ENCODE data around the gene OSBPL7.

OSBPL7 gene

DNA sequence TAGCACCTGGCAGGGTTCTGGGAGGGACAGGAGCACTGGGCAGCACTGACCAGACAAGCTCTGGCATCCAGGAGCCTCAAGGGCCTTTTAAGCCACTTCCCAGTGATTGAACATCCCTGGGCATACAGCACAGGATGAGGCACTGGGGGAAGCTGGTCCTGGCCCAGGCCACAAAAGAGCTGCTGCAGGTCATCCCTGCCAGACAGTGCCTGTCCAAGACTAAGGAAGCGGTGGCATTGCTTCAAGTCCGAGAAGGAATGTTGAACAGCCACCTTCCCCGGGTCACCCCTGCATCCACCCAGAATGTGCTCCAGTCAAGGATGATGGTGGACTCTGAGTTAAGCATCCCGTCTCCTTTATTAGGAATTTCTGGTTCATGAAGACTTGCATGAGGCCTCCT, 1.2 kb upstream of the OSBPL7 start:
- no peak for DNase-seq

DNA sequence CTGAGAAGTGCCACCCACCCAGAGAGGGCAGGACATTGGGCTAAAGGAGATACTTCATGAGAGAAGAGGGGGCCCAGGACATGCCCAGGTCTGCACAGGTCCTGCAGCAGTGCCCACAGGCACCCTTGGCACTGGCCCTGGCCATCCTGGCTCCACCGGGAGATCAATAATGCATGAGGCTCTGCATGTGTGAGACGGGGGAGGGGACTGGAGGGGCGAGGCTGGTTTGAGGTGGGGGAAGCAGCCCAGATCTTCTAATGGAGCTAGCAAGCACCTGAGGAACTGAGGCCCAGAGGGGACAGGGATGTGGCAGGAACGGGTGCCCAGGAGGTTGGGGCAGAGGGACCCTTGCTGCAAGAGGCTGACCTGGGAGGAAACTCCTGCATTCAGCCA, 567 bp downstream of the OSBPL7 start:
- DNase-seq, result no peak

DNA sequence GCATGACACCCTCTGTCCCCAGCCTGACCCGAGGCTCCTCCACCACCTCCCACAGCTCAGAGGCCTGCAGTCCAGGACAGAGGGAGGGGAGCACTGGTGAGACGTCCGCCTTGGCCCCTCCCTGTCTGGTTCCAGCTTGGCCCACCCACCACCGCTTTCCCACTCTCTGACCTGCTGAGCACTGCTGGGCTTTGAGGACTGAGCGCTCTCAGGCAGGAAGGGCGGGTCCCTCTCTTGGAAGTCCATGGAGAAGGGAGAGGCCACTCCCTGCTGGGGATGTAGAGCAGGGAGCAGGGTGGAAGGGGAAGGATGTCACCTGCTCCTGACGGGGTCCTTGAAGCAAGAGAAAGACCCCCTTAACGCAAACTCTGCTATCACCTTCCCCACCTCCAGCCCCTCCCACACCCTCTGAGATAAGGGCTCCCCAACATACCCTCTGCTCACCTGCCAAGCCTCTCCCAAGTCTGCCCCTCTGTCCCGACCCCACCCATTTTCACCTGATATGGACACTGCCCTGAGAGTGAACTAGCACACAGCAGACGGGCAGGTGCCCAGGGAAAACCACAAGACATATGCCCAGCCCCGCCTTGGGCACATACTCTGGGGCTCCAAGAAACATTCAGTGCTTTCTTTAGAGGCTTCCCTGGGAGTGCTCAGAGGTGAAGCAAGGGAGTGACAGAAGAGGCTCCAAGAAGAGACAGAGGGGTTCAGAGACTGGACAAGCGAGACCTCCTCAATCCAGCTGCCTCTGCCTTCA, 1.4 kb downstream of the OSBPL7 start:
- DNase-seq, result no peak

DNA sequence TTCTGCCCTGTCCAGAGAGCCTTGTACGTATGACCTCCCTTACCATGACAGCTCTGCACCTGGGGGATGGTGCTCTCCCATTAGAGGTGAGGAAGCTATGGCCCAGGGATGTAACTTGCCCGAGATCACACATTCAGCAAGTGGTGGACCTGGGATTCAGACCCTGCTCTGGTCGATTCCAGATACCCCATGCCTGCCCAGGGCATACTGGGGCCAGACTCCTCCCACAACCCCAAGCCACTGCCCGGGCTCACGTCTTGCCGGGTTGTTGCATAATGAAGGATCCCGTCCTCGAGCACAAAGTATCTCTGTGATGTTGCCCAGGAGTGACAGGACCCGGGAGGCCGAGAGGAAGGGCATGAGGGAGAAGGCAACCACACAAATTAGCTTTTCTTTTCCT, 2.1 kb downstream of the OSBPL7 start:
- DNase-seq, result no peak

DNA sequence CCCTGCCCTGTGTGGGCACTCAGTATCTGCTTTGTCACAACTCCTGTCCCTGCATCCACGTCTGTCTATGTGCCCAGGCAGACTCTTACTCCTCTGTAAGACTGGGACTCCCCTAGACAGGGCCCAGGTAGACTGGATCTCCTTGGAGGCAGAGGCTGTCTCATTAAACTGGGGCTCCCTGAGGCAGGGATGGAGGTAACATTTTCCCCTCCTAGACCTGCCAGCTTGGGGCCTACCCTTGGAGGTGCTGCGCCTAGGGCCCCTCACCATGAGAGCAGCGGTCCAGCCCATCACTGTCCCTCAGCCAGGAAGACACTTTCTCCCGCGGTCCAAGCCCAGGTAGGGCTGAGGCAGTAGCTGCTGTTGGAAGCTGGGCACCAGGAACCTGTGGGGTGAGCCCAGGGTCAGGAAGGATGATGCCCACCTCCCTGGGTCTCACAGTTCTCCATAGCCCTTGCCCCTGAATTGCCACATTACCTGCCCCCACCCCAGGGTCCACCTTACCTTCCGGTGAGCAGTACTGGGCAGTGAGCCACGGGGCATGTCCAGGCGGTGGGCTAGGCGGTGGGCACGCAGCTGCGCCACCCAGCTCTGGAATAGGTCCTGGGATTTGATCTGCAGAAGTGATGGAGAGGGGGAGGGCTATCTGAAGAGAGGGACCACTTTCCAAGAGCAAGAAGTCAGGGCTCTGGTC, 3.4 kb downstream of the OSBPL7 start:
- no peak for DNase-seq

DNA sequence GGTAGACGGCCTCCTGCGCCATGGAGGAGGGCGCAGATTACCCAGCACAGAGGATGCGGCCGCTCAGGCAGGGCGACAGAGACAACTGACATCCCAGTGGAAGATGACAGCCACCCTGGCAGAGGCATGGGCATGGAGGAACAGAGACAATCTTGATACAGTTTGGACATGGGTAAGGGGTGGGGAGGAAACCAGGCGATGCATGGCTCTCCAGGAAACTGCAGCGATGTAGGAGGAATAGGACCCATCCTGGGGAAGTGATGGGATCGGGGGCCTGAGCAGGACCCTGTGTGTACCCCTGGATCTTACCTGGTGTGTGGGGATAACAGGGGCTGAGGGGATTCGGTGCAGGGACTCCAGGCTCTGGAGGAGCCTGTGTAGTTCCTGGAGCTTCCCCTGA, 4.6 kb downstream of the OSBPL7 start:
- no peak for DNase-seq

DNA sequence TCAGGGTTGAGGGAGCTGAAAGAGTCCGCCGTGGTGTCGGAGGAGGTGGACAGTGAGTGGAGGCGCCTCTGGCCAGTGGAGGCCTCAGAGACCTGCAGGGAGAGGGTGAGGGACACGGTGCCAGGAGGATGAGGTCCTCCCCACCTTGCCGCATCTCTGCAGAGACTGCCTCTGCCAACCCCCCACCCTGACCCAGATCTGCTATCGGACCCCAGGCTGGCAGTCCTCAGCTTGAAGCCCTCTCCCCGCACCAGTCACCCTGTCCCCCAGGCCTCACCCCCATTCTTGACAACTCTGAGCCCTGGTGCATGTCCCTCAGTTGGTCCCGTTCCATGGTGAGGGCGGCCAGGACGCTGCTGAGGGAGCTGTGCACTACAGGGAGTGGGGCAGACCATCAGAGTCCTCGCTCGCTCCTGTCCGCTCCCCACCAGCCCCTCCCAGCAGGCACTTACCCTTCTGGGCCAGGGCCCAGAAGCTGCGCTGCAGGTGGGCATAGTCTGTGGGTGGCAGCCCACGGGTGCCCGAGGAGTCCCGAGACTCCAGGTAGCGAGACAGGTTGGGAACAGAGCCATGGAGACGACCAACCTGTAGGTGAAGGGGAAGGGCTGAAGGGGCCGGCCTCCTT, 5.4 kb downstream of the OSBPL7 start:
- no peak for DNase-seq

DNA sequence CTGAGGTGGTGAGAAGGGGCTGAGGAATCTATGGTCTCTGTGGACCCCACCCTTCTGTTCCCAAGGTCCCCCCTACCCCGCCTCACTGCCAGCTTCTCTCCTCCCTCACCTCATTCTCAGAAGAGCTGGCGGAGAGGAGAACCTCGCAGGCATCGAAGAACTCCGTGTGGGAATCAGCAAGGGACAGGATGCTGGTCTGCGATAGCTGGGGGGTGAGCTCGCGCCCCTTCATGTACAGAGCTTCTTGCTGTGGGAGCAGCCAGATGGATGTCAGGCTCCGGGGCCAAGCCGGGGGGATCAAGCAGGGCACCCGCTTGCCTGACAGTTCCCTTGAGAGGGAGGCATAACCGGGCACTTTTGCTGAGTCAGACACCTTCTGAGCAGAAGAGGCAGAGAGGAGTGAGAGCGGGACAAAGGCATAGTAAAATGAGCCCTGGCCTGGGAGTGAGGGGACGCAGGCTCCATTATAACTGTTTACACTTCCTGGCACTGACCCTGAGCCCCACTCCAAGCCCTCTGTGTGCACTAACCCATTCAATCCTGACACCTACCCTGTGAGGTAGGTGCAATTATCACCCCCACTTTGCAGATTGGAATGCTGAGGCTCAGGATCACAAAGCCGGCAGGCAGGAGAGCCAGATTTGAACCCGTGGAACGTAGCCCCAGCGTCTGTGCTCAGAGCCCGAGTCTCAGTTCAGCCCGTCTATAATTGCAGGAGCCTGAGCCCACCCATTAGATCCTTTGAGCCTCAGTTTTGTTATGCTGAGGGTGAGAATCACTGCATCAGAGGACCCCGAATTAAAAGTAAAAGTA, 6.3 kb downstream of the OSBPL7 start:
- no peak for DNase-seq

DNA sequence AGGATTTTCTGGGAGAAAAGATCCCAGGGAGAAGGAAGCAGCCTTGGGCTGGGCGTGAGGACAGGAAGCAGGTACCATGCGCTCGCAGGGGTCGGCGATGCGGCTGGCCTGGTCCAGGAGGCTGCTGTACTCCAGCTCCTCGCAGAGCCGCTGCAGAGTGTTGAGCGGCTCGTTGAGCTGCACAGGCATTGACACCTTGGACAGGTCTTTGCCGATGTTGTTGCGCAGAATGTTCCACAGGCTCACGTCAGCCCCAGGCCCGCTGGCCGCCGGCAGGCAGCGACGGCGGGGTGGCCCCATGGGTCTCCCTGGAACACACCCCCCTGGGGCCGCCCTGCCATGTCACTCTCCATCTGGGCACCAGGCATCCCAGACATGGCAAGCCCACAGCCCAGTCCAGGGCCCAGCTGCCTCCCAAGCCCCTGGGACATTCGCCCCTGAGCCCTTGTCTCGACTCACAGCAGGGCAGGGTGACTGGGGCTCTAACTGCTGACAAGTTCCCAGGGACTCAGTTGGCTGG, 8.0 kb downstream of the OSBPL7 start:
- DNase-seq, result no peak

DNA sequence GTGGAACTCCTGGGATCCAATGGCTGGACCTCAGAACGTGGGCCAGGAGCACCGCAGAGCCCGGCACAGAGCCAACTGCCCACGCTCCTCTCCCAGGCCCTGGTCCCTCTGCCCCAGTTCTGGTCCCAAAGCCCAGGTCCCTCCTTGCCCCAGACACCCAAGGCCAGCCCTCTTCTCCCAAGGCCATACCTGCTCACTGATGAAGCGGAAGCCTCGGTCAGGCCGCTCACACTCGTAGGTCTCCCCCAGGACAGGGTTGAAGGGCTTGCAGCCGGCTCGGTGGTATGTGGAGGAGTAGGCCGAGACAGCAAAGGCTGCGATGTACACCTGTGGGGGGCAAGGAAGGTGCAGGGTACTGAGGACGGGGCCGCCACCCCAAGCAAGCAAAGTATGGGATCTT, 8.5 kb downstream of the OSBPL7 start:
- DNase-seq, result no peak

DNA sequence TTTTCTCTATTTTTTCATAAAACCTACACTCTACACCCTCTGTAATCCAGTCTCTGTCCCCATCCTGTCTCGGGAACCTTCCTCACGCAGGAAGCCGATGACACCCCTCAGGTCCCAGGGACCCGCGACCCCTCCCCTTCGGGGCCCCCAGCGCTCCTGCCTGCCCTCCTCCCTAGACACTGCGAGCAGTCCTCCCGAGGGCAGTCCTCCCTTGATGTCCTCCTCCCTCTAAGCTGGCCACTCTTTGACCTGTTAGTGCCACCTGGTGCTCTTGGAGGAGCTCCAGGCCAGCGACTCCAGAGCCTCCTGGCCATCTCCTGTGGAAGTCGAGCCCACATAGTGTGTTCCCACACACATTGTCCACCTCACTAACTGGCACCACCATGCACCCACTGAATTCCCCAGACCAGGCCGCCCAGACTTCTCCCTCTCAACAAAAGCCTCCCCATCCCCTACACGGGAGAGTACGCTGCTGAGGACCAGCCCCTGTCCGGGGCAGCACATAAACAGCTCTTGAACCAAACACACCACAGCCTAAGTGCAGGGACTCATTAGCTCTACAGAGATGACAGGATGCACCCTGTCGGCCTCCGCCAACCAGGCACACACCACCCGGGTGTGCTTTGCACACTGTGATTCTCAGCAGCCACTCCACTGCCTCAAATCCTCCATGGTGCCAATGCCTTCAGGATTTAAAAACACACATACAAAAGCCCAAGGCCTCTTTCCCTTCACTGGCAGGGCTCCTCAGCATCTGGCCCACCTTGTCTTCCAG, 9.3 kb downstream of the OSBPL7 start:
- no peak for DNase-seq

DNA sequence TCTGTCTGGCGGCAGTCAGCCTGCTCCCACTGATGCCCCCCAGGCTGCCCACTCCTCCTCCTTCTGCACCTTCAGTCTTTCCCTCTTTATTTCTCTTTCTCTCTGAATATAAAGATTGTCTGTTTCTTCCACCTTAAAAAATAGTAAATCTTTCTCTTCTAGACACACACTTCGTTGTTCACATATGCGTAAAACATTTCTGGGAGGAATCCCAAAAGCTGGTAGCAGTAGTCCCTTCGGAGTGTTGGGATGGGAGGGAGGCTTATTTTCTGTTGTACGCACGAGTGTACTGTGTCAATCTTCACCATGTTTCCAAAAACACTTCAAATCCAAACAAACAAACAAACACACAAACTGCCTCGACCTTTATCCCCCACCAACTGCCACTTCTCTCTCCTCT, 9.9 kb downstream of the OSBPL7 start:
- no peak for DNase-seq

DNA sequence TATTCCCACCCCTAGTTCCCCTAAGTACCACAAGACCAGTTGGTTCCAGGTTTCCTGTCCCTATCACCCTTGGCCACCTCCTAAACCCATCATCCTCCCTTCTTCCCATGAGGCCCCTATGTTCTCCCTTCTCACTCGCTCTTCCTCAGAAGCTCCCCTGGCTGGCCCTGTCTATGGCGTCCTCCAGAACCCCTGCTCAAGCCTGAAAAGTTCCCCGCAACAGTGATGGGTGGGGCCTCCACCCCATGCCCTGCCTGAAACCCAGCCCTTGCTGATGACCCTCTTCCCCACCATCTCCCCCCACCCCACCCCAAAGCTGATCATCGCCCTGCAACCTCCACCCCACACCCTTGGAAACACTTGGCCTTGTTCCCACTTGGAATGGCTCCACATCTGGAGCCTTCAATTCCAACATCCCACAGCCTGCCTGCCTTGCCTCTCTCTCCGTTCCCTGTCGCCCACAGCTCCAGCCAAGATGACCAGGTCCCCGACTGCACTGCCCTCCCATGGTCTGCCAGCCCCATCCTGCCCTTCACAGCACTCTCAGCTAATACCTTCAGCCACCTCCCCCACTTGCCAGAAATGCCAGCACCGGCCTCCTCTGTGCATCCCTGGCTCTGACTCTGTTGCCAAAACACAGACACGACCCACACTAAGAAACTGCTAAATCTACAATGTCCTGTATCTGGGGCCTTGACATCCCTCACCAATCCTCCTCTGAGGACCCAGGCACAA, 10.5 kb downstream of the OSBPL7 start:
- no peak for DNase-seq

DNA sequence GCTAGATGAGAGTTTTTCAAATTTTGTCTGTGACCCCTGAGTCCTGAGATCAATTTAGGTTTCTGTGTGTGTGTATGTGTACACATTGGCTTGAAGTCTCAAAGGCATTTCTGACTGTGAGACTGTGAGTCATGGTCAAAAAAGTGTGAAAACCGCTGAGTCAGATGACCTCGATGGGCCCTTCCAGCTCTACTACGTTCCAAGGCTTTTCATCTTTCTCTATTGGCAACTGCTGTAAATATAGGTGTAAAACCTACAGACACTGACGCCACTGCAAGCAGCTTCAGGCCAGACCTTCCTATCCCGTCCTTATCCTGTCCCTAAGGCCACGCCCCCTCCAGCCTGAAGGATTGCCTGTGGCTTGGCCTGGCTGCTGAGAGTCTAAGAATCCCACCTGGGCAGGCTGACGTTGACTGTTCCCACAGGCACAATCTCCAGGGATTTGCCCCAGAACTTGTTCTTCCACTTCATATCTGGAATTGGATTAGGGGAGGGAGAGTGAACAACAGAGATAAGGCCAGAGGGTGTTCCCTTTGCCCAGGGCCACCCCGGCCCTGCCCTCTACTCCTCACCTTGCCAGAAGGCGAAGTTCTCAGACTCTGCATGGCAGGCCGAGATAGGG, 11.3 kb downstream of the OSBPL7 start:
- DNase-seq, result no peak

DNA sequence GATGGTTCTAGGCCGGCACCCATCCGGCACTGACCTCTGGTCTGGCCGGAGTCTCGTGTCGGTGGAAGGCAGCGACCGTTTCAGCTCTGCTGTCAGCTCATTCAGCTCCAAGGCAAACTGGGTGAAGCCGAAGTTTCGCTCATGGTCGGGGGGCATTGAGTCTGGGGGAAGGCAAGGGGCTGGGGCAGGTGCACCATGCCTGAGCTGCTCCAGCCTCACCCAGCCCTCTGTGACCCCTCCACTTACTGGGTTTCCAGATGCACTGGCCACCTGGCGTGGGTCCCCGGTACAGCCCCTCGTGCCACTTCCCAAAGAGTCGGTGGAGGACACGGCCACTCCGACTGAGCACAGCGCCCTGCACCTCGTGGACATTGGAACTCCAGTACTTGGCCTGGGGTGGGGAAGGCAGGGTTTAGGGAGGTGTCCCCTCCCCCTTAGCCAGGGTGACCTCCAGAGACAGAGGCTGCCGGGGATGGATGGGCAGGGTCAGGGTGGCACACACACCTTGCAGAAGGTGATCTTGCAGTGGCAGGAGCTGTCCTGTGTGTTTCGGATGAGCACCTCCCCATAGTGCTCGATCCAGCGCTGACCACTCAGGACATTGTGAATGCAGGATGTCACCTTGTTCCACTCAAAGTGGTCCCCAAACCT, 12.6 kb downstream of the OSBPL7 start:
- no peak for DNase-seq

DNA sequence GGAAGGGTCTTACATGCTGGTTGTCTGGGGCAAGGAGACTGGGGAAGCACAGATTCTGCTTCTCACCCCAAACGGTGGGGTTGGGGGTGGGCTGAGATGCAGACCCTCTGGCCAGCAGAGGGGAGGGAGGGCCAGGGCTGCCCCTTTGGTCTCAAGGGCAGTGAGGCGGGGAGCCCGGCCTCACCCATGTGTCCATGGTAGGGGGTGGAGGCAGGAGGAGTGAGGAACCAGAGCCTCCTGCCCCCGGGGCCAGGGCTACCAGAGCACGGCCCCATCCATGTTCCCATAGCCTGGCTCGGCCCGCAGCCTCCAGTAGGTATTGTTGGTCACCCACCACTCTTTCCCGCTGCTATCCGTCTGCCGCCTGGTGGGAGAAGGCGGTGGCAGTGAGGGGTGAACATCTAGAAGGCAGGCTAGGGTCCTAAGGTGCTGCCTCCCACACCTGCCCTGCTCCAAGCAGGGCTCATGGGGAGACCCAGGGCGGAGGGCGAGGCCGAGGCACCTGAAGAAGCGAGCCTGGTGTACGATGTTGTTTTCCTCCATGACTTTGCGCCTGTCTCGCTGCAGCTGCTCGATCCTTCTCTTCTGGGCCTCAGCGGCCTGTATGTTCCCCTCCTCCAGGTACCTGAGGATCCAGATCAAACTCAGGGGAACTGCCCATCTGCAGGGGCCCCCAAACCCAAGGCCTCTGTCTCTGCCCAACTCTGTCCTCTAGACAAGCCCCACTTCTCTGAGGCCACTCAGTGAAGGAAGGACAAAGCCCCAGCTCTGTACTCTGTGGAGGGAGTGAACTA, 13.4 kb downstream of the OSBPL7 start:
- no peak for DNase-seq

DNA sequence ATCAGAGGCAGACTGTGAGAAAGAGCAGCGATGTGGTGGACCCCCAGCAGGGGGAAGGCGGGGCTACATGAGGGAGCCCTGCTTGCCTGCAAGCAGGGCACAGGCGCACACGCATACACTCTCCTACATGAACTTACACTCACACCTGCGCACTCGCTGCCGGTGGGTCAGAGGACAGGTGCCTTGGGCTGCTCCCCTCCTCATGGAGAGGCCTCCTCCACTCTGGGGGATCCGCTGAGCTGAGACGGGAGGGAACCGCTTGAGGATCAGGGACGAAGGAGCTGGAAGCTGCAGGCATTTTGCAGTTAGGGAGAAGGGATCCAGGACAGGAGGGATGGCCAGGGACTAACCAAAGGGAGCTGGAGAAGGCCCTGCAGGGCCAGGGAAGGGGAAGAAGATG, 14.2 kb downstream of the OSBPL7 start:
- DNase-seq, result no peak

DNA sequence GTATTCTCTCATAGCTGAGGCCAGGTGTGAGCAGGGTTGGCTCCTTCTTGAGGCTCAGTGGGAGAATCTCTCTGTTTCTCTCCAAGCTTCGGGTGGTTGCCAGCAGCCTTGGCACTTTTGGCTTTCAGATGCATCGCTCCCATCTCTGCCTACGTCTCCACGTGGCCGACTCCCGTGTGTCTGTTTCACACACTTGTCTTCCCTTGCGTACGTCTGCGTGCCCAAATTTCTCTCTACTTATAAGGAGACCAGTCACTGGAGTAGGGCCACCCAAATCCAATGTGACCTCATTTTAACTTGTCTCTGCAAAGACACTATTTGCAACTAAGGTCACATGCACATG, 14.7 kb downstream of the OSBPL7 start:
- no peak for DNase-seq

DNA sequence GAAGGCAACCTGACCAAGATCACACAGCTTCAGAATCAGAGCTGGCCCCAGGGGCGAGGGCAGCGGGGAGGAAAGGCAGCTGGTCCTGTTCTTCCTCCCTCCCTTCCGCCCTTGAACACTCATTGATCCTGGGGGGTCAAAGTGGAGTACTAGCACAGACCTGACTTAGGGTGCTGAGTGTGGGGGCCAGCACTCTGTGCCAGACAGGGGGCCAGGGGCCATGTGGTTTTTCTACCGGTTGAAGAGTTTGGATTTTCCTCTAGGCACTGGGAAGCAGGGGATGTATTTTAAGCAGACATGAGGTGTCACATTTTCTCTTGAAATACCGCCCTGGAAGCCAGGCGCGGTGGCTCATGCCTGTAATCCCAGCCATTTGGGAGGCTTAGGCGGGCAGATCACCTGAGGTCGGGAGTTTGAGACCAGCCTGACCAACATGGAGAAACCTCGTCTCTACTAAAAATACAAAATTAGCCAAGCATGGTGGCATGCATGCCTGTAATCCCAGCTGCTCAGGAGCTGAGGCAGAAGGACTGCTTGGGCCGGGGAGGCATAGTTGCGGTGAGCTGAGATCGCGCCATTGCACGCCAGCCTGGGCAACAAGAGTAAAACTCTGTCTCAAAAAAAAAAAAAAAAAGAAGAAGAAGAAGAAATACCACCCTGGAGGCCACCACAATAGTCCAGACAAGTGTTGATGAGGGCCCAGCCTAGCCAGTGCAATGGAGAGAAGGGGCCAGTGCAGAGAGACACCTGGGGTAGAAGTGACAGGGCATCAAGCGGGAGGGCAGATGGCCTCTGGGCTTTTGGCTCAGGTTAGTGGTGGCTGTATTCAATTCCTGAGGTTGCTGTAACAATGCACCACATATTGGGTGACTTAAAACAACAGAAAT, 15.3 kb downstream of the OSBPL7 start:
- DNase-seq, result no peak

All from stimulated activated naive CD4-positive, alpha-beta T cell treated with Interleukin-2 at 50 U/mL for 16 hours (primary cell).